Measurements from ENCODE around the gene MTA3.

GRCh38 chr2:42636934-42637333 is 68.5 kb downstream of the MTA3 start:
- no peak for TF ChIP-seq CTCF (IDR thresholded peaks at IDR 0.05; ENCODE audit: low read depth, low read length, poor library complexity, severe bottlenecking)
- no peak for TF ChIP-seq EZH2phosphoT487 (IDR thresholded peaks at IDR 0.05; ENCODE audit: borderline replicate concordance, low read length)

All from DOHH2 (cell line).